Mesangial cell (primary cell): Measurements from ENCODE around the gene TAAR6. TPM values are rescaled to one million over a fixed set of nuclear protein-coding genes. Genes with fewer than 3 reads are reported as not detected.

Experiments used
- total RNA-seq: library from RNA; depleted of rRNA; stranded (reverse); fragments of >200 nt; gene quantifications from 2 replicates; pipeline ENCODE4 v1.2.3, GENCODE V29; 2015

Gene TAAR6
- not detected in 2 replicates for total RNA-seq

GRCh38 chr6:132570221-132570777, at the start of gene TAAR6:
TAAR6 (plus strand) TSS chr6:132570322; CDS start chr6:132570322, 0 bp downstream.

GRCh38 chr6:132537977-132538376, 32.1 kb upstream of the TAAR6 start, which contains the start of gene TAAR9:
TAAR9 (plus strand) TSS chr6:132538277; CDS start chr6:132538290, 13 bp downstream.

GRCh38 chr6:132552372-132552771, 17.8 kb upstream of the TAAR6 start, which contains the start of gene TAAR8:
TAAR8 (plus strand) TSS chr6:132552672; CDS start chr6:132552693, 21 bp downstream.

DNA sequence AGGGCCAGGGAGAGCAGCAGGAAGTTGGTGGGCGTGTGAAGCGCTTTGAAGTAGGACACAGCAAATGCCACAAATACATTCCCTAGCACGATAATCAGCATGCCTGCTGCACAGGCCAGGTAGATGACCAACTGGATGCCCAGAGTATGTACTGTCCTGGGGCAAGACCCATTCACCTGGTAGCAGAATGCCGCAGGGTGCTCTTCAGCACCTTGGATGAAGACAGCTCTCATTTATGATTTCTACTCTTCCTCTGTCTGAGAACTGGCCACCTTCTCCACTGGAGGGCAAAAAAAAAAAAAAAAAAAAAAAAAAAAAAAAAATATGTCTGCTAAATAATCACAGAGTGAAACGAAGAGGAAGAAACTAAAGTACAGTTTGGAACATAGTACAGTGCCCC, 19.3 kb downstream of the TAAR6 start, which contains the start of gene TAAR5:
TSS of gene TAAR5 (minus strand) at position 288 of the 400 bp plus-strand sequence. CDS start at position 233, 55 bp downstream.

Other genes with a start within 250 kb of the TAAR6 start
- gene MOXD1, start 168.8 kb upstream of the TAAR6 start, total RNA-seq = 50.0 and 115 TPM in 2 replicates
- gene STX7, start 57.2 kb upstream of the TAAR6 start, total RNA-seq = 21.0 and 25.9 TPM in 2 replicates
- gene TAAR9, start 32.0 kb upstream of the TAAR6 start, total RNA-seq = not detected in 2 replicates
- gene TAAR8, start 17.6 kb upstream of the TAAR6 start, total RNA-seq = not detected in 2 replicates
- not detected in 2 replicates for gene TAAR5, start 19.4 kb downstream of the TAAR6 start, total RNA-seq
- not detected in 2 replicates for gene TAAR2, start 54.0 kb downstream of the TAAR6 start, total RNA-seq
- gene TAAR1, start 88.9 kb downstream of the TAAR6 start, total RNA-seq = not detected in 2 replicates
- gene VNN1, start 143.7 kb downstream of the TAAR6 start, total RNA-seq = not detected in 2 replicates
- gene VNN2, start 187.6 kb downstream of the TAAR6 start, total RNA-seq = not detected in 2 replicates
- 3.4 and 5.2 TPM in 2 replicates for gene SLC18B1, start 228.3 kb downstream of the TAAR6 start, total RNA-seq
- 1,013 and 1,067 TPM in 2 replicates for gene RPS12, start 244.2 kb downstream of the TAAR6 start, total RNA-seq